Vagina (tissue), 2 donors: ENCODE results near the gene SLX4. TPM values are rescaled to one million over a fixed set of nuclear protein-coding genes. Genes with fewer than 3 reads are reported as not detected.
"Not testable (repeated sequence)": the region's sequence is repeated elsewhere in the genome, so short reads cannot be mapped to it uniquely, and the experiment has no call there.

Source experiments
- DNase-seq, 2 donors: peaks; one replicate each; pipeline ENCODE4 v3.0.0-alpha.2; 2017; ENCODE audit errors: extremely low spot score in 2 of 2
- H3K27ac ChIP-seq: fragments of 200-600 bp; sonication (generic); one replicate; pipeline ENCODE4 v1.5.1; 2019
- H3K27me3 ChIP-seq: fragments of 200-600 bp; sonication (generic); one replicate; pipeline ENCODE4 v1.5.1; 2019
- H3K36me3 ChIP-seq, 2 donors: fragments of 200-600 bp; sonication (generic); one replicate each; pipeline ENCODE4 v1.5.1; 2017 to 2019
- H3K4me1 ChIP-seq: fragments of 200-600 bp; sonication (generic); one replicate; pipeline ENCODE4 v1.5.1; 2019
- H3K4me3 ChIP-seq, 2 donors: fragments of 200-600 bp; sonication (generic); 1 replicate in 1 of 2; 2 replicates in 1 of 2; pipeline ENCODE4 v1.5.1; 2016 to 2019
- H3K9me3 ChIP-seq: fragments of 200-600 bp; sonication (generic); one replicate; pipeline ENCODE4 v1.5.1; 2019
- POLR2A ChIP-seq, 2 donors: fragments of 450-650 bp; IDR thresholded peaks; one replicate each; pipeline ENCODE4 v1.6.1; 2017; ENCODE audit warnings: antibody characterized with exemption in 2 of 2, mild to moderate bottlenecking in 2 of 2, moderate library complexity in 2 of 2
- POLR2AphosphoS5 ChIP-seq, 2 donors: sonication (generic); formaldehyde crosslinking; IDR thresholded peaks; one replicate each; pipeline ENCODE4 v1.9.0; 2017; ENCODE audit warnings: antibody characterized with exemption in 2 of 2, mild to moderate bottlenecking in 2 of 2, low read depth in 1 of 2; ENCODE audit not compliant: insufficient read depth in 1 of 2
- intact Hi-C: fragments of 100-400 bp; cut with DNase I; formaldehyde crosslinking; loops from one replicate; pipeline ENCODE4 v1.15.1; 2023
- total RNA-seq: library from RNA; depleted of rRNA; stranded (reverse); fragments of >200 nt; gene quantifications from one replicate; pipeline ENCODE4 v1.2.3, GENCODE V29; 2016
- TF ChIP-seq, protein P1 (sequence below), 3 experiments: fragments of 450-650 bp in 2 of 3; fragments of 200-600 bp in 1 of 3; sonication (generic) in 1 of 3; IDR thresholded peaks; one replicate each; pipeline ENCODE4 v1.5.1; 2017 to 2019; ENCODE audit warnings: antibody characterized with exemption in 3 of 3, mild to moderate bottlenecking in 2 of 3, moderate library complexity in 2 of 3

SLX4 gene
- total RNA-seq, 1 donor from 2014 or later: 3.9 TPM

DNA sequence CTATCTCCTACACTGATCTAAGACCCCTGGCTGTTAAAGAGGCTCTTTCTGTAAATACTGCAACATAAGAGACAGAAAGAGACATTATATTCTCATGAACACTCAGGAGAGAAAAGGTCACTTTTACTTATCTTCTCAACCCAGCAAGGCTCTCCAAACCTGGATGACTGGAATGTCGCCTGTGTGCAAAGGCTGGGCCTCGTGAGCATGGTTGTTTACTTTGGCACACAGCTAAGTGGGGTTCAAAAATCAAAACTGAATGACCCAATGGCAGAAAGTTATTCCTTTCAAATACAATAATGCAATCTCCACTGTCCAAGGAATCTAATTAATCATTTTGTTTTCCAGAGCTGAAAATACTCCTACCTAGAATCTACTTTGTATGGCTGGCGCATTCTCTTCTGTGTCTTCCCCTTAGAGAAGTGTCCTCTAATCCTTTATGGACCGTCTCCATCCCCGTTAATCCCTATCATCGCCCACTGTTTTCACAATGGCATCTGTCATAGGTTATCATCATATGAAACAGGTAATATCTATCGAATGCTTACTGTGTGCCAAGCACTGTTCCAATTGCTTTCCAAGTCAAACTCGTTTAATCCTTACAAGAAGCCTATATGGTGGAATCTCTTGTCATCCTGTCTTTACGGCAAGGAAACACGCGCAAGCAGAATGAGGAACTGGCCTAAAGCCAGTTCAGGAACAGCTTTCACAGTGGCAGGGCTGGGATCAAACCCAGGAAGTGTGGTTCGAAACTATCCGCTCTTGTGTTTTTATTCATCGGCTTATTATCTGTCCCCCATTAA, 1.3 kb downstream of the SLX4 start:
- H3K4me1 ChIP-seq: peaks cover 32% of the 10 kb centered on the region
- H3K27me3 ChIP-seq: no peaks in the 10 kb centered on the region
- H3K9me3 ChIP-seq: no peaks in the 10 kb centered on the region
- no peak for DNase-seq
- intact Hi-C loops: no loop called here
- H3K36me3 ChIP-seq: no peaks in the 10 kb centered on the region
- no peak for TF ChIP-seq POLR2A (IDR thresholded peaks at IDR 0.05)
- TF ChIP-seq POLR2AphosphoS5 (IDR thresholded peaks at IDR 0.05; ENCODE audit: insufficient read depth in 1 of 2, low read depth in 1 of 2): no peak
- H3K27ac ChIP-seq: no peak overlapping the region
- peak overlapping the region in 1 of 2 donors; percentile 100 for H3K4me3 ChIP-seq

GRCh38 chr16:3608976-3609375, 2.4 kb downstream of the SLX4 start:
- H3K36me3 ChIP-seq, H3K4me3 ChIP-seq, DNase-seq, H3K27me3 ChIP-seq, H3K9me3 ChIP-seq, H3K27ac ChIP-seq, intact Hi-C loops: not testable (repeated sequence)
- H3K4me1 ChIP-seq: peaks cover 32% of the 10 kb centered on the region

GRCh38 chr16:3608069-3608468, 3.3 kb downstream of the SLX4 start:
- intact Hi-C loops: no loop called here
- TF ChIP-seq, protein P1, sequence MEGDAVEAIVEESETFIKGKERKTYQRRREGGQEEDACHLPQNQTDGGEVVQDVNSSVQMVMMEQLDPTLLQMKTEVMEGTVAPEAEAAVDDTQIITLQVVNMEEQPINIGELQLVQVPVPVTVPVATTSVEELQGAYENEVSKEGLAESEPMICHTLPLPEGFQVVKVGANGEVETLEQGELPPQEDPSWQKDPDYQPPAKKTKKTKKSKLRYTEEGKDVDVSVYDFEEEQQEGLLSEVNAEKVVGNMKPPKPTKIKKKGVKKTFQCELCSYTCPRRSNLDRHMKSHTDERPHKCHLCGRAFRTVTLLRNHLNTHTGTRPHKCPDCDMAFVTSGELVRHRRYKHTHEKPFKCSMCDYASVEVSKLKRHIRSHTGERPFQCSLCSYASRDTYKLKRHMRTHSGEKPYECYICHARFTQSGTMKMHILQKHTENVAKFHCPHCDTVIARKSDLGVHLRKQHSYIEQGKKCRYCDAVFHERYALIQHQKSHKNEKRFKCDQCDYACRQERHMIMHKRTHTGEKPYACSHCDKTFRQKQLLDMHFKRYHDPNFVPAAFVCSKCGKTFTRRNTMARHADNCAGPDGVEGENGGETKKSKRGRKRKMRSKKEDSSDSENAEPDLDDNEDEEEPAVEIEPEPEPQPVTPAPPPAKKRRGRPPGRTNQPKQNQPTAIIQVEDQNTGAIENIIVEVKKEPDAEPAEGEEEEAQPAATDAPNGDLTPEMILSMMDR (IDR thresholded peaks at IDR 0.05): no peak
- TF ChIP-seq POLR2AphosphoS5 (IDR thresholded peaks at IDR 0.05; ENCODE audit: insufficient read depth in 1 of 2, low read depth in 1 of 2) (no peak), POLR2A (IDR thresholded peaks at IDR 0.05) (no peak)
- no peak for DNase-seq
- no peaks in the 10 kb centered on the region for H3K9me3 ChIP-seq
- no peaks in the 10 kb centered on the region for H3K27me3 ChIP-seq
- H3K36me3 ChIP-seq: peaks cover 0 to 9% of the 10 kb centered on the region in 2 donors
- peaks cover 27% of the 10 kb centered on the region for H3K4me1 ChIP-seq
- H3K4me3 ChIP-seq: no peak overlapping the region
- no peak overlapping the region for H3K27ac ChIP-seq

DNA sequence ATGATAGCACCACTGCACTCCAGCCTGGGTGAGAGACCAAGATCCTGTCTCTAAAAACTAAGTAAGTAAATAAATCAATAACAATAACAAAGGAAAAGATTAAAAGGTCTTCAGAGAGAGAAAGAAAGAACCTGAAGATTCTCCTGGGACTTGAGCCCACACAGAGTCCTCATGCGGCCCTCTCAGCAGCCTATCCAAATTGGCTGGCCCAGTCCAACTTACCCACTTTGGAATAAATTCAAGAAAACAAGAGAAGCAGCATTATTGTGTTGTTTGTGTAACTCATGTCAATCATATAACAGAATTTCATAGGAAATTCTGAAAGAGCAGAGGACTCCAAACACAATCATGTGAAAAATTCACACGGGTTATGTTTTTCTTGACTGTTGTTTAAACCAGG, 3.8 kb downstream of the SLX4 start:
- TF ChIP-seq, protein P1 (IDR thresholded peaks at IDR 0.05): no peak
- no peak for TF ChIP-seq POLR2AphosphoS5 (IDR thresholded peaks at IDR 0.05; ENCODE audit: insufficient read depth in 1 of 2, low read depth in 1 of 2)
- TF ChIP-seq POLR2A (IDR thresholded peaks at IDR 0.05): no peak
- Histone ChIP-seq H3K36me3 (peaks cover 0 to 9% of the 10 kb centered on the region in 2 donors), H3K27ac (no peak overlapping the region), H3K4me3 (no peak overlapping the region), H3K9me3 (no peaks in the 10 kb centered on the region), H3K27me3 (no peaks in the 10 kb centered on the region), H3K4me1 (peaks cover 23% of the 10 kb centered on the region)
- intact Hi-C loops: no loop called here
- DNase-seq: no peak

DNA sequence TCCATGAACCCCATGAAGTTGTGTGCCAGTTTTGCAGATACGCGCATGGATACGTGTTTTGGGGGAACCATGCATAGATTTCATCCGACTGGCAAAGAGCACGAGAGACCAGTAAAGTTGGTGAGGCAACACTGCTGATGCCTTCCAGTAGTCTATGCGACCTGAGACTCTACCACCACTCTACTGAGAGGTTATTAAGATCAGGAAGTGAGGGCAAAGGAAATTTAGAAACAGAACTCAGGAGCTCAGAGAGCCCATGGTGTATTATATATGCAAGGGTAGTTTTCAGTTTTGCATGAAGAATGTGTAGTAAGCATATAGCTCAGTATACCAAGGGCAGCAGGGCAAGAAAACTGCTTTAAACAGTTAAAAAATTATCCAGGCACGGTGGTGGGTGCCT, 4.2 kb downstream of the SLX4 start:
- H3K4me3 ChIP-seq: no peak overlapping the region
- H3K9me3 ChIP-seq: no peaks in the 10 kb centered on the region
- H3K27me3 ChIP-seq: no peaks in the 10 kb centered on the region
- H3K27ac ChIP-seq: no peak overlapping the region
- intact Hi-C loops: no loop called here
- peaks cover 18% of the 10 kb centered on the region for H3K4me1 ChIP-seq
- TF ChIP-seq POLR2A (IDR thresholded peaks at IDR 0.05): no peak
- no peak for TF ChIP-seq POLR2AphosphoS5 (IDR thresholded peaks at IDR 0.05; ENCODE audit: insufficient read depth in 1 of 2, low read depth in 1 of 2)
- TF ChIP-seq, protein P1 (IDR thresholded peaks at IDR 0.05): no peak
- DNase-seq: no peak
- peaks cover 0 to 12% of the 10 kb centered on the region in 2 donors for H3K36me3 ChIP-seq

DNA sequence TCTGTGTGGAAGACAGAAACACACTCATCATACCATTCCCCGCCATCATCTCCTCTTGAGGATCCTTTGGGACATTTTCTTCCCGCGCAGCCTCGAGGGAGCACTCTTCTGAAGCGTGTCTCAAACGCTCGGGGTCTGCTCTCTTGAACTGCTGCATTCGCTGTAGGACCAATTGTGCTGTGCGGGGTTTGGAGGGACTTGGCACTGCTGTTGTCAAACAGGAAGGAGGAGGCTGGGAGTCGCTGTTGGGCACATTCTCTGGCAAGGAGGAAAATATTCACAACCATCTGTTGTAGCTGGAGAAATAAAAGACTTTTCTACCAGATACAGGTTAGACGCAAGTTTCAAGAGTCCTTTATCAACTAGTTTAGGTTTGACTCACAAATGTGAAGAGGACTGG, 5.0 kb downstream of the SLX4 start:
- no peak overlapping the region for H3K27ac ChIP-seq
- peaks cover 14% of the 10 kb centered on the region for H3K4me1 ChIP-seq
- DNase-seq: no peak
- H3K4me3 ChIP-seq: no peak overlapping the region
- peaks cover 0 to 19% of the 10 kb centered on the region in 2 donors for H3K36me3 ChIP-seq
- H3K27me3 ChIP-seq: no peaks in the 10 kb centered on the region
- TF ChIP-seq POLR2AphosphoS5 (IDR thresholded peaks at IDR 0.05; ENCODE audit: insufficient read depth in 1 of 2, low read depth in 1 of 2): no peak
- TF ChIP-seq POLR2A (IDR thresholded peaks at IDR 0.05): no peak
- TF ChIP-seq, protein P1 (IDR thresholded peaks at IDR 0.05): no peak
- intact Hi-C loops: no loop called here
- H3K9me3 ChIP-seq: no peaks in the 10 kb centered on the region
